Ishikawa (cell line): ENCODE results near the gene SMTNL1.

ENCODE experiments used
- CEBPB ChIP-seq: IDR thresholded peaks from 2 replicates; pipeline ENCODE4 v1.6.1; 2012
- CREB1 ChIP-seq: IDR thresholded peaks from 2 replicates; pipeline ENCODE4 v1.6.1; 2012; ENCODE audit warnings: low read depth
- EGR1 ChIP-seq: IDR thresholded peaks from 2 replicates; pipeline ENCODE4 v1.6.1; 2012
- EP300 ChIP-seq: IDR thresholded peaks from 2 replicates; pipeline ENCODE4 v1.6.1; 2012; ENCODE audit warnings: borderline replicate concordance
- FOXM1 ChIP-seq: IDR thresholded peaks from 2 replicates; pipeline ENCODE4 v1.6.1; 2012; ENCODE audit warnings: low read depth, borderline replicate concordance
- NFIC ChIP-seq: IDR thresholded peaks from 2 replicates; pipeline ENCODE4 v1.6.1; 2012
- RAD21 ChIP-seq: IDR thresholded peaks from 2 replicates; pipeline ENCODE4 v1.6.1; 2012; ENCODE audit warnings: low read depth
- TAF1 ChIP-seq: IDR thresholded peaks from 2 replicates; pipeline ENCODE4 v1.6.1; 2012; ENCODE audit warnings: low read depth, mild to moderate bottlenecking
- TCF12 ChIP-seq: IDR thresholded peaks from 2 replicates; pipeline ENCODE4 v1.6.1; 2012; ENCODE audit warnings: low read depth
- TEAD4 ChIP-seq: IDR thresholded peaks from 2 replicates; pipeline ENCODE4 v1.6.1; 2012
- YY1 ChIP-seq: IDR thresholded peaks from 2 replicates; pipeline ENCODE4 v1.6.1; 2012; ENCODE audit warnings: low read depth
- ZBTB7A ChIP-seq: IDR thresholded peaks from 2 replicates; pipeline ENCODE4 v1.6.1; 2012; ENCODE audit warnings: low read depth
- TF ChIP-seq, protein P1 (sequence below): IDR thresholded peaks from 2 replicates; pipeline ENCODE4 v1.6.1; 2012
- TF ChIP-seq, protein P2 (sequence below): IDR thresholded peaks from 2 replicates; pipeline ENCODE4 v1.6.1; 2012; ENCODE audit warnings: low read depth, mild to moderate bottlenecking
- TF ChIP-seq, protein P3 (sequence below): IDR thresholded peaks from 2 replicates; pipeline ENCODE4 v1.6.1; 2012

The SMTNL1 gene

DNA sequence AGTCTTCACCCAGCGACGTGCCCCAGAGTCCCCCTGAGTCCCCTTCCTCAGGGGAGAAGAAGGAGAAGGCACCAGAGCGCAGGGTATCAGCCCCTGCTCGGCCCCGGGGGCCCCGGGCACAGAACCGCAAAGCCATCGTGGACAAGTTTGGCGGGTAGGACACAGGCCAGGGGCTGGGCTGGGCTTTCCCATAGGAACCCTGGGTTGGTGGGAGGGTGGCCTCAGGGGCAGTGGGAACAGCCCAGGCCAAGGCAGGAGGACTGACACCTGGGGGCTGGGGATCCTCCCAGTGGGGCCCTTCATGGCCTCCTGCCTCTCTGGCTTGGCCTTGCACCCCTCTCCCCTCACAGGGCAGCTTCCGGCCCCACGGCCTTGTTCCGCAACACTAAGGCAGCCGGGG, 8.5 kb downstream of the SMTNL1 start:
- TF ChIP-seq TCF12 = no peak

DNA sequence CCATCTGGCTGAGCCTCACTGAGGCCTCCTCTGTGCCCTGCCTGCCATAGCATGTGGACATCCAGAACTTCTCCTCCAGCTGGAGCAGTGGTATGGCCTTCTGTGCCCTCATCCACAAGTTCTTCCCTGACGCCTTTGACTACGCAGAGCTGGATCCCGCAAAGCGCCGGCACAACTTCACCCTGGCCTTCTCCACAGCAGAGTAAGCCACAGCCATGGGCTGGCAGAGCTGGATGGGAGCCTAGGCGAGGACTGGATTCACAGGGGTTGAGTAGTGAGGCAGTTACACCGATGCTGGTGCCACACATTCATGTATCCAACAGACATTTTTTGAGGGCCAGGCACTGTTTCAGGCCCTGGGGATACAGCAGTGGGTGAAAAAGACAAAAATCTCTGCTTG, 9.1 kb downstream of the SMTNL1 start:
- TF ChIP-seq, protein P1, sequence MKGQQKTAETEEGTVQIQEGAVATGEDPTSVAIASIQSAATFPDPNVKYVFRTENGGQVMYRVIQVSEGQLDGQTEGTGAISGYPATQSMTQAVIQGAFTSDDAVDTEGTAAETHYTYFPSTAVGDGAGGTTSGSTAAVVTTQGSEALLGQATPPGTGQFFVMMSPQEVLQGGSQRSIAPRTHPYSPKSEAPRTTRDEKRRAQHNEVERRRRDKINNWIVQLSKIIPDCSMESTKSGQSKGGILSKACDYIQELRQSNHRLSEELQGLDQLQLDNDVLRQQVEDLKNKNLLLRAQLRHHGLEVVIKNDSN = no peak
- TF ChIP-seq EGR1 = no peak
- TF ChIP-seq, protein P2, sequence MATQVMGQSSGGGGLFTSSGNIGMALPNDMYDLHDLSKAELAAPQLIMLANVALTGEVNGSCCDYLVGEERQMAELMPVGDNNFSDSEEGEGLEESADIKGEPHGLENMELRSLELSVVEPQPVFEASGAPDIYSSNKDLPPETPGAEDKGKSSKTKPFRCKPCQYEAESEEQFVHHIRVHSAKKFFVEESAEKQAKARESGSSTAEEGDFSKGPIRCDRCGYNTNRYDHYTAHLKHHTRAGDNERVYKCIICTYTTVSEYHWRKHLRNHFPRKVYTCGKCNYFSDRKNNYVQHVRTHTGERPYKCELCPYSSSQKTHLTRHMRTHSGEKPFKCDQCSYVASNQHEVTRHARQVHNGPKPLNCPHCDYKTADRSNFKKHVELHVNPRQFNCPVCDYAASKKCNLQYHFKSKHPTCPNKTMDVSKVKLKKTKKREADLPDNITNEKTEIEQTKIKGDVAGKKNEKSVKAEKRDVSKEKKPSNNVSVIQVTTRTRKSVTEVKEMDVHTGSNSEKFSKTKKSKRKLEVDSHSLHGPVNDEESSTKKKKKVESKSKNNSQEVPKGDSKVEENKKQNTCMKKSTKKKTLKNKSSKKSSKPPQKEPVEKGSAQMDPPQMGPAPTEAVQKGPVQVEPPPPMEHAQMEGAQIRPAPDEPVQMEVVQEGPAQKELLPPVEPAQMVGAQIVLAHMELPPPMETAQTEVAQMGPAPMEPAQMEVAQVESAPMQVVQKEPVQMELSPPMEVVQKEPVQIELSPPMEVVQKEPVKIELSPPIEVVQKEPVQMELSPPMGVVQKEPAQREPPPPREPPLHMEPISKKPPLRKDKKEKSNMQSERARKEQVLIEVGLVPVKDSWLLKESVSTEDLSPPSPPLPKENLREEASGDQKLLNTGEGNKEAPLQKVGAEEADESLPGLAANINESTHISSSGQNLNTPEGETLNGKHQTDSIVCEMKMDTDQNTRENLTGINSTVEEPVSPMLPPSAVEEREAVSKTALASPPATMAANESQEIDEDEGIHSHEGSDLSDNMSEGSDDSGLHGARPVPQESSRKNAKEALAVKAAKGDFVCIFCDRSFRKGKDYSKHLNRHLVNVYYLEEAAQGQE = no peak
- no peak for TF ChIP-seq RAD21
- no peak for TF ChIP-seq CREB1
- no peak for TF ChIP-seq TCF12
- TF ChIP-seq TAF1 = no peak
- no peak for TF ChIP-seq CEBPB
- TF ChIP-seq EP300 = no peak
- TF ChIP-seq TEAD4 = no peak
- TF ChIP-seq FOXM1 = no peak
- TF ChIP-seq, protein P3, sequence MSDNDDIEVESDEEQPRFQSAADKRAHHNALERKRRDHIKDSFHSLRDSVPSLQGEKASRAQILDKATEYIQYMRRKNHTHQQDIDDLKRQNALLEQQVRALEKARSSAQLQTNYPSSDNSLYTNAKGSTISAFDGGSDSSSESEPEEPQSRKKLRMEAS = no peak
- no peak for TF ChIP-seq ZBTB7A
- TF ChIP-seq NFIC = no peak
- TF ChIP-seq YY1 = no peak

DNA sequence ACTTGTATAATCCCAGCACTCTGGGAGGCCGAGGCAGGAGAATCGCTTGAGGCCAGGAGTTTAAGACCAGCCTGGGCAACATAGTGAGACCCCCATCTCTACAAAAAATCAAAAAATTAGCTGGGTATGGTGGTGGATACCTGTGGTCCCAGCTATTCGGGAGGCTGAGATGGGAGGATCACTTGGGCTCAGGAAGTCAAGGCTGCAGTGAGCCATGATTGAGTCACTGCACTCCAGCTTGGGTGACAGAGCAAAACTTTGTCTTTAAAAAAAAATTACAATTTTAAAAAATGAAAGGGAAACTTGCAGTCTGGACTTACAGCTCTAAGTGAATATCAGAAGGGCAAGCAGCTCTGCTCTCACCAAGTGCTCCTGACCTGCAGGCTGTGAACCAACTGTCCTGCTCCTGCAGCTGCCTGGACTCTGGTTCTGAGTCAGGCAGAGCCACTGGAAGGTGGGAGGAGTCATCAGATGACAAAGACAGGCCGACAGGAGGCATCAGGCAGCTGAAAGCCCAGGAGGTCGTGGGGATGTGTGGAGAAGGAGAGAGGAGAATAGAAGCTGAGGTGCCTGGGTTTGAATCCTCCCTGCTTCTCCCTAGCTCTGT, 9.6 kb downstream of the SMTNL1 start:
- TF ChIP-seq TAF1 = no peak
- TF ChIP-seq, protein P3 = no peak
- TF ChIP-seq TCF12 = no peak
- TF ChIP-seq RAD21 = no peak
- no peak for TF ChIP-seq NFIC
- no peak for TF ChIP-seq YY1
- TF ChIP-seq ZBTB7A = no peak
- TF ChIP-seq, protein P1 = no peak
- no peak for TF ChIP-seq EGR1
- TF ChIP-seq TEAD4 = no peak
- no peak for TF ChIP-seq CEBPB
- no peak for TF ChIP-seq FOXM1
- TF ChIP-seq, protein P2 = no peak
- TF ChIP-seq CREB1 = no peak
- no peak for TF ChIP-seq EP300

DNA sequence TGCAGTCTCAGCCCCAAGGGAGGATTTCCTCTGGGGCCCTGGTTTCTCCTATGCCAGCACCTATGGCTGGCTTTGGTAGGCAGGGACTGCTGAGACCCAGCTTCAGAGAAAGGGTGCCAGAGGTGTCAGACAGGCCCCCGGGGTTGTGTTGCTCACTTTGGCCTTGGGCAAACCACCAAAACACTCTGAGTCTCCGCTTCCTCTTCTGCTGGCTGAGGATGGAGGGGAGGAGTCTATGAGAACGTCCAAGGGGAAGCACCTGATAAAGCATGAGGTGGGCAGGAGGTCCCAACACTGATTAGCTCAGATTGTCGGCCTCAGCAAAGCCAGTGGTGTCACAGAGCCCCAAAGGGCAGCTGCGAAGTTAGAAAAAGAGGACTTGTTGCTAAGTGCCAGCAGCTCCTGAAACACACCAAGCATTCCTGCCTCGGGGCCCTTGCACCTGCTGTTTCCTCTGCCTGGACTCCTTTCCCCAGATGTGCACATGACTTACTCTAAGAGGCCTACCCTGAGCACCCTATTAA, 10.5 kb downstream of the SMTNL1 start:
- TF ChIP-seq, protein P1 = no peak
- TF ChIP-seq YY1 = no peak
- no peak for TF ChIP-seq TAF1
- TF ChIP-seq, protein P2 = no peak
- no peak for TF ChIP-seq ZBTB7A
- no peak for TF ChIP-seq EP300
- no peak for TF ChIP-seq FOXM1
- TF ChIP-seq CREB1 = no peak

DNA sequence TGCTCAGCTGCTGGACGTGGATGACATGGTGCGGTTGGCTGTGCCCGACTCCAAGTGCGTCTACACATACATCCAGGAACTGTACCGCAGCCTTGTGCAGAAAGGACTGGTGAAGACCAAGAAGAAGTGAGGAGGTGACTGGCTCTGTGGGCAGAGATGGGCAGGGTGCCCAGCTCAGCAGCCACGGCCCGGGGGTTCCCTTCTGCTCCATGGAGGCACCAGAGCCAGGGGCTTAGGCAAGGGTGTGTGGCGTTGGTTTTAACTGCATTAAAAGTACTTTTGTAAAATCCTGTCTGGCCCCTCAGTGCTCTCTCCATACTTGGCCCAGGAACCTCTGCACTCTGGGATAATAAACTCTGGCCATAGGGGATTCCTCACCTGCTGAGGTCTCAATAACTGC, 12.6 kb downstream of the SMTNL1 start:
- no peak for TF ChIP-seq TCF12
- TF ChIP-seq TEAD4 = no peak
- TF ChIP-seq CEBPB = no peak
- TF ChIP-seq, protein P1 = no peak
- TF ChIP-seq EGR1 = no peak
- TF ChIP-seq, protein P2 = no peak
- TF ChIP-seq EP300 = no peak
- no peak for TF ChIP-seq CREB1
- no peak for TF ChIP-seq RAD21
- TF ChIP-seq, protein P3 = no peak
- TF ChIP-seq FOXM1 = no peak
- TF ChIP-seq ZBTB7A = no peak
- no peak for TF ChIP-seq YY1
- TF ChIP-seq NFIC = no peak
- TF ChIP-seq TAF1 = no peak
